Measurements from ENCODE around the gene RHOA.

Gene RHOA

GRCh38 chr3:49310677-49311076 is 101.1 kb downstream of the RHOA start:
- Histone ChIP-seq H3K4me3 (replicated peaks; ENCODE audit: insufficient read depth, low read length) (no peak overlapping the region), H3K27me3 (ENCODE audit: insufficient read depth, poor library complexity, severe bottlenecking) (no peaks in the 10 kb centered on the region), H3K27ac (replicated peaks) (no peak overlapping the region)
- TF ChIP-seq POLR2AphosphoS5 (IDR thresholded peaks at IDR 0.05; ENCODE audit: low read depth) (no peak), CTCF (IDR thresholded peaks at IDR 0.05; ENCODE audit: insufficient read depth, low read length) (no peak), SPI1 (IDR thresholded peaks at IDR 0.05; ENCODE audit: borderline replicate concordance, low read depth) (no peak), GABPA (IDR thresholded peaks at IDR 0.05; ENCODE audit: low read depth) (no peak)
- TF ChIP-seq, protein P1, sequence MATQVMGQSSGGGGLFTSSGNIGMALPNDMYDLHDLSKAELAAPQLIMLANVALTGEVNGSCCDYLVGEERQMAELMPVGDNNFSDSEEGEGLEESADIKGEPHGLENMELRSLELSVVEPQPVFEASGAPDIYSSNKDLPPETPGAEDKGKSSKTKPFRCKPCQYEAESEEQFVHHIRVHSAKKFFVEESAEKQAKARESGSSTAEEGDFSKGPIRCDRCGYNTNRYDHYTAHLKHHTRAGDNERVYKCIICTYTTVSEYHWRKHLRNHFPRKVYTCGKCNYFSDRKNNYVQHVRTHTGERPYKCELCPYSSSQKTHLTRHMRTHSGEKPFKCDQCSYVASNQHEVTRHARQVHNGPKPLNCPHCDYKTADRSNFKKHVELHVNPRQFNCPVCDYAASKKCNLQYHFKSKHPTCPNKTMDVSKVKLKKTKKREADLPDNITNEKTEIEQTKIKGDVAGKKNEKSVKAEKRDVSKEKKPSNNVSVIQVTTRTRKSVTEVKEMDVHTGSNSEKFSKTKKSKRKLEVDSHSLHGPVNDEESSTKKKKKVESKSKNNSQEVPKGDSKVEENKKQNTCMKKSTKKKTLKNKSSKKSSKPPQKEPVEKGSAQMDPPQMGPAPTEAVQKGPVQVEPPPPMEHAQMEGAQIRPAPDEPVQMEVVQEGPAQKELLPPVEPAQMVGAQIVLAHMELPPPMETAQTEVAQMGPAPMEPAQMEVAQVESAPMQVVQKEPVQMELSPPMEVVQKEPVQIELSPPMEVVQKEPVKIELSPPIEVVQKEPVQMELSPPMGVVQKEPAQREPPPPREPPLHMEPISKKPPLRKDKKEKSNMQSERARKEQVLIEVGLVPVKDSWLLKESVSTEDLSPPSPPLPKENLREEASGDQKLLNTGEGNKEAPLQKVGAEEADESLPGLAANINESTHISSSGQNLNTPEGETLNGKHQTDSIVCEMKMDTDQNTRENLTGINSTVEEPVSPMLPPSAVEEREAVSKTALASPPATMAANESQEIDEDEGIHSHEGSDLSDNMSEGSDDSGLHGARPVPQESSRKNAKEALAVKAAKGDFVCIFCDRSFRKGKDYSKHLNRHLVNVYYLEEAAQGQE (IDR thresholded peaks at IDR 0.05; ENCODE audit: insufficient replicate concordance, low read depth), result no peak
- DNase-seq (ENCODE audit: low read depth in 1 of 2, low spot score in 1 of 2), result no peak
